Stimulated activated CD8-positive, alpha-beta memory T cell treated with anti-CD3 and anti-CD28 coated beads, Interleukin-12 subunit alpha, Interleukin-12 subunit beta, amount 100 ng/mL, for 24 hours (primary cell): Measurements from ENCODE around the gene BCL2L1.

ENCODE experiments used
- DNase-seq: peaks from one replicate; pipeline ENCODE4 v3.0.0-alpha.2; 2020; ENCODE audit errors: extremely low read depth

The BCL2L1 gene

GRCh38 chr20:31693402-31693801 lies 29.3 kb downstream of the BCL2L1 start:
- no peak for DNase-seq

DNA sequence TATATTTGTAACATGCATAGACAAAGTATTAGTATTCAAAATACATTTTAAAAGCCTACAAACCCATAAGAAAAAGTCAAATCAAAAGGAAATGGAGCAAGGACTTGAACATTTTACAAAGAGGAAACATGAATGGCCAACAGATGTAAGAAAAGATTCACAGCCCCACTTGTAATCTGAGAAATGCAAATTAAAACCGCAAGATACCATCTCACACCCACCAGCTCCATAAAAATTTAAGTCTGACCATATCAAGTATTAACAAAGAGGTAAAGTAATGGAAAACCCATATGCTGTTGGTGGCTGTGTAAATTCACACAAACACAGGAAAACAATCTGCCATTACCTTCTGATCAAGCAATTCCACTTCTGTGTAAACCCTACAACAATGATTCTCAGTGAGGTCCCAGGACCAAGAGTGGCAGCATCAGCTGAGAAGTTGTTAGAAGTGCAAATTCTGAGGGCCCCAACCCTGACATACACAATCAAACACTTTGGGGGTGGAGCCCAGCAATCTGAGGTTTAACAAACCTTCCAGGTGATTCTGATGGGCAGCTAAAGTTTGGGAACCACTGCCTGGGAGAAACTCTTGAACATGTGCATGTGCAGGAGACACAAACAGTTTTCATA lies 30.9 kb downstream of the BCL2L1 start:
- no peak for DNase-seq

GRCh38 chr20:31690124-31690666 lies 32.5 kb downstream of the BCL2L1 start:
- no peak for DNase-seq

DNA sequence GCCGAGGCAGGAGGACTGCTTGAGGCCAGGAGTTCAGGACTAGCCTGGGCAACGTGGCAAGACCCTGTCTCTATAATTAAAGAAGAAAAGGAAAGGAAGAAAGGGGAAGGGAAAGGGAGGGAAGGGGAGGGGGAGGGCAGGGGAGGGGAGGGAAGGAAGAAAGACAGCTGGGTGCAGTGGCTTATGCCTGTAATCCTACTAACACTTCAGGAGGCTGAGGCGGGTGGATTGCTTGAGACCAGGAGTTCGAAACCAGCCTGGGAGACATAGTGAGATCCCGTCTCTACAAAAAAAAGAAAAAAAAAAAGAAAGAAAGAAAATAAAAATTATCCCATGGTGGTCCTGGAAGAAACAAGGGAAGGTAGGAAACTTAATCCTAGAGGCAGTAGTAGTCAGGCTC lies 33.5 kb downstream of the BCL2L1 start:
- no peak for DNase-seq

GRCh38 chr20:31687777-31688176 lies 34.9 kb downstream of the BCL2L1 start:
- DNase-seq, result no peak

- no peak for DNase-seq
Observed at GRCh38 chr20:31685853-31686643, 36.6 kb downstream of the BCL2L1 start.

GRCh38 chr20:31684153-31685015 lies 38.3 kb downstream of the BCL2L1 start:
- no peak for DNase-seq

DNA sequence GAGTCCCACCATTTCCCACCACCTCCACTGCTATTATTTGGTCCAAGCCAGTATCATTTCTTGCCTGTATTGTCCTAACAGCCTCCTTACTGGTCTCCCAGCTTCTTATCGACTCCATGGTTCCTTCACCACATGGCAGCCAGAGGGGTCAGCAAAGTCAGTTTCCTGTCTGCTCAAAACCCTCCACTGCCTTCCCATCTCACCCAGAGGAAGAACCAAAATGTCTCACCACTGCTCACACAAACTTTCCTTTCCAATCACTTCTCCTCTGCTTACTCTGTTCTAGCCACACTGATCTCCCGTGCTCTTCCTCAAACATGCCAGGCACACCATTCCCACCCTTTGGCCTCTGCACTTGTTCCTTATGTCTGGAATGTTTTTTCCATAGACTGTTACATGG lies 39.7 kb downstream of the BCL2L1 start:
- no peak for DNase-seq

DNA sequence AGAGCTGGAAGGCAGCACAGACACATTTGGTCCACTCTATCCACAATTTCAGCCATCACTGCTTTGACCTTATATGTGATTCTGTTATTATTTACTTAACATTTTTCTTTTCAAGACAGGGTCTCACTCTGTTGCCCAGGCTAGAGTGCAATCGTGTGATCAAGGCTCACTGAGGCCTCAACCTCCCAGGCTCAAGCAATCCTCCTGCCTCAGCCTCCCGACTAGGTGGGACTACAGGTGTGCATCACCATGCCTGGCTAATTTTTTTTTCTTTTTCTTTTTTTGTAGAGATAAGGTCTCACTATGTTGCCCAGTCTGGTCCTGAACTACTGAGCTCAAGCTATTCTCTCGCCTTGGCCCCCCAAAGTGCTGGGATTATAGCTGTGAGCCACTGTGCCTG lies 40.3 kb downstream of the BCL2L1 start:
- DNase-seq, result no peak

DNA sequence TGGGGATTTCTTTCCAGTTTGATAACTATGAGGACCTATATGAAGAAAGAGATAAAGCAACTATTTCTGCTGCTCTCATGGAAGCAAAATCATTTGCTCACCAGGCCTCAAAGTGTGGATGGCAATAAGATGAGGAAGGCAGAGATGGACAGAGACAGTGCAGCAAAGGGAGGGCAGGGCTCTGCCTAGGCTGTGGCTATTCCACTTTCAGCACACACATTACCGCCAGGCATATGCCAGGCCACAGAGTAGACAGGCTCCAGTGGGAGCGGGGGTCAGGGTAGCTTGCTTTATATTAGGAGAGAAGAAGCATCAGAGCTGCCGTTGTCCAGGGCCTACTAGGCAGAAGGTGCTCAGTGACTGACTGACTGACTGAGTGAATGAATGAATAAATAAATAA lies 40.9 kb downstream of the BCL2L1 start:
- DNase-seq, result no peak

GRCh38 chr20:31681128-31681727 lies 41.4 kb downstream of the BCL2L1 start:
- DNase-seq, result no peak

- no peak for DNase-seq
Observed at GRCh38 chr20:31680286-31681127, 42.2 kb downstream of the BCL2L1 start.

GRCh38 chr20:31679357-31680285 lies 43.0 kb downstream of the BCL2L1 start:
- no peak for DNase-seq

- no peak for DNase-seq
Observed at GRCh38 chr20:31678389-31679356, 44.0 kb downstream of the BCL2L1 start.

GRCh38 chr20:31677553-31678260 lies 45.0 kb downstream of the BCL2L1 start:
- DNase-seq, result no peak

- DNase-seq, result no peak
Observed at GRCh38 chr20:31676609-31676989, 46.1 kb downstream of the BCL2L1 start.

GRCh38 chr20:31675828-31676608 lies 46.6 kb downstream of the BCL2L1 start:
- no peak for DNase-seq
